GM12891 (cell line): ENCODE results near the gene WDR91.

Experiments
- DNase-seq: peaks from one replicate; pipeline ENCODE4 v3.0.0; 2011; ENCODE audit warnings: low spot score; ENCODE audit not compliant: insufficient read length
- FAIRE-seq: peaks from 2 replicates; lab custom pipeline; 2011; peaks lifted over from hg19 to GRCh38; lab: Jason Lieb, UNC
- PAX5 ChIP-seq: IDR thresholded peaks from 2 replicates; pipeline ENCODE4 v1.6.1; 2011; ENCODE audit warnings: low read length, moderate library complexity, mild to moderate bottlenecking; ENCODE audit not compliant: insufficient read depth, severe bottlenecking
- POLR2A ChIP-seq: IDR thresholded peaks from 2 replicates; pipeline ENCODE4 v1.6.1; 2011; ENCODE audit warnings: low read depth, low read length, control low read depth
- POLR2AphosphoS5 ChIP-seq: IDR thresholded peaks from 2 replicates; pipeline ENCODE4 v1.6.1; 2011; ENCODE audit warnings: low read depth, low read length, control low read depth
- POU2F2 ChIP-seq: IDR thresholded peaks from 2 replicates; pipeline ENCODE4 v1.6.1; 2011; ENCODE audit warnings: low read depth, mild to moderate bottlenecking, control low read depth, low read length, moderate library complexity
- SPI1 ChIP-seq: IDR thresholded peaks from 2 replicates; pipeline ENCODE4 v1.6.1; 2011; ENCODE audit warnings: low read depth, low read length, control low read depth
- TAF1 ChIP-seq: IDR thresholded peaks from 2 replicates; pipeline ENCODE4 v1.6.1; 2011; ENCODE audit warnings: low read depth, low read length, control low read depth

The WDR91 gene

DNA sequence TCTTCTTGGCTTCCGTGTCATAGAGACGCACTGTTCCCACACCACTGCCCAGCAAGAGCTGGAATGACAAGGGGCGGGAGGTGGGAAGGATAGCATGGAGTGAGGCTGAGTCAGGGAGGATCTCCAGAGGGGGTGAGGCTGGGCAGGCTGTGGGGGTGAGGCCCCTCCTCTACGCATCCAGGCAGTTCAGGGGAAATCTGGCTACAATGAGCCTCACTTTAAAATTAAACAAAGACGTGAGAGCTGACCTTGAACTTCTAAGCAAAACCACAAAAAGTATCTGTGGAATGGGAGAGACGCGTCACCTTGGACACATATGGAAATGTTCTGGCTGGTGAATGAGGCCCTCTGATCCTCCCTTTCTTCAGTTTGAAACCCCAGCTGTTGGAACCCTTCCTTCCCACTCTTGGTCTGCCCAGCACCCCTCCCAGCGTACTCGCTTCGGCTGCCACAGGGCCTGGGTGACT, 17.7 kb downstream of the WDR91 start:
- TF ChIP-seq POU2F2 (no peak), PAX5 (no peak), POLR2AphosphoS5 (no peak), SPI1 (no peak), TAF1 (no peak), POLR2A (no peak)
- no peak for DNase-seq
- FAIRE-seq = no peak

- no peak for TF ChIP-seq POU2F2
- DNase-seq (no peak), FAIRE-seq (no peak)
Measured at GRCh38 chr7:135192914-135193536, 18.3 kb downstream of the WDR91 start.

GRCh38 chr7:135190703-135191102, 20.6 kb downstream of the WDR91 start:
- TF ChIP-seq PAX5 (no peak), POLR2AphosphoS5 (no peak), POU2F2 (no peak), TAF1 (no peak), POLR2A (no peak), SPI1 (no peak)
- DNase-seq (no peak), FAIRE-seq (no peak)

DNA sequence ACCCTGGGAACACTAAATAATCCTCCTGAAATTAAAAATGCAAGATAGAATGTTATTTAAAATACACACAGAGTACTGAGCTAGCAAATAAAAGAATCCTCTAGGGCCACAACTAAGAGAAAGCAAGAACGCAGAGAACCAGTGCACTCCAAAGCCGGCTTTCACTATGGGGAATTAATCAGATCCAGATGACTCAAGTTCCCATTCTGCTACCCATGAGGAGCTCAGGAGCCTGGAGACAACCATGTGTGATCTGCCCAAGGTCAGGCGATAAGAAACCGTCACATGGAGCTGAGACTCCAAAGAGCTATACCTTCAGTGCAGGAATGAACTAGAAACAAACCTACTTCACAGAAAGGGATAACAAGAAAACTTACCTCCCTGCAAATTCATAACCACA, 21.4 kb downstream of the WDR91 start:
- no peak for DNase-seq
- no peak for FAIRE-seq
- TF ChIP-seq POU2F2 = no peak
- no peak for TF ChIP-seq SPI1
- no peak for TF ChIP-seq PAX5
- TF ChIP-seq POLR2AphosphoS5 = no peak
- no peak for TF ChIP-seq TAF1
- TF ChIP-seq POLR2A = no peak

DNA sequence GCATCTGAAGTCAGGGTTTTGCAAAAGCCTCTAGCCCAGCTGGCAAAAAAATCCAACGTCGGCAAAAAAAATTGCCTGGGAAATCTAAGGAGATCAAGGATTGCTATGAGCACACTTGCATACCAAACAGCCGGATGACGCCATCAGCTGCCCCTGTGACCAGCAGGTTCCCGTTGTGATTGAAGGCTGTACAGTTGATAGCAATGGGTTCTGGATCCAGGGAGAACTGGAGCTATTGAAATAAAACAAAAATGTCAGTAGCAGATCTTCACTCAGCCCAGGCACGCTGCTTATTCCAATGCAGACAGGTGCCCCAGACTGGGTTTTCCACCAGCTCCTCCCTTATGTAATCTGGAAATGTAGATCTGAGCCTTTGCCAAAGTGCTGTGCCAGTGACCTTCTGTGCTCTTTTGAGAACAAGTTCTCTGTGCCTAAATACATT, 22.1 kb downstream of the WDR91 start:
- FAIRE-seq = no peak
- TF ChIP-seq PAX5 (no peak), TAF1 (no peak), POLR2AphosphoS5 (no peak), POU2F2 (no peak), POLR2A (no peak), SPI1 (no peak)
- DNase-seq = no peak

DNA sequence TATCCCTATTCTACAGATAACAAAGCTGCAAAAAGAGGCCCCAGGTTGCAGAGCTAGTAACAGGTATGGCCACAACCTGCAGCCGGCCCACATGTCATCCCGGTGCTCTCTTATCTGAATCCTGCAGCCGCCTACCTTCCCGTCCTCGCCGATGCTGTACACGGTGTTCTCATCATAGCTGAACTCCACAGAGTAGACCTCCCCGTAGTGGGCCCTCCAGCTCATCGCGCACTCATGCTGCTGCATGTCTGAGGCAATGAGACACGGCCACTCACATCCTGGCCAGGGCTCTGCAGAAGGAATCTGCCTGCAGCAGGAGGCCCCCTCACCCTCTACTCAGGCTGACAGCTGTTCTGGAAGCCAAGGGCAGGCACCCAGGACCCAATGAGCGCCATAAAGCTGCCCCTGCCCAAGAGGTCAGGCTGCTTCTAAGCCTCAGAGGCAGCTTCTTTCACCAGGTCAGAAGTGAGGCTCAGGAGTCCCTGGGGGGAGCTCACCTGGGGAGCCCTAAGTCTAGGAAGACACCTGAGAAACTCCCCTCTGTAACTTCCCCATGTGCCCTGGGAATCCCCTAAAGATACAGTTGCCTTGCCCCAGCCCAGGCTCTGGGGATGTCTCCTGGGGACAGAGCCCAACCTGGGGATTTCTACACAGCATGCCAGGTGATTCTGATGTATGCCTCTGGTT, 22.9 kb downstream of the WDR91 start:
- FAIRE-seq = no peak
- no peak for DNase-seq
- TF ChIP-seq PAX5 = no peak
- TF ChIP-seq SPI1 = no peak

DNA sequence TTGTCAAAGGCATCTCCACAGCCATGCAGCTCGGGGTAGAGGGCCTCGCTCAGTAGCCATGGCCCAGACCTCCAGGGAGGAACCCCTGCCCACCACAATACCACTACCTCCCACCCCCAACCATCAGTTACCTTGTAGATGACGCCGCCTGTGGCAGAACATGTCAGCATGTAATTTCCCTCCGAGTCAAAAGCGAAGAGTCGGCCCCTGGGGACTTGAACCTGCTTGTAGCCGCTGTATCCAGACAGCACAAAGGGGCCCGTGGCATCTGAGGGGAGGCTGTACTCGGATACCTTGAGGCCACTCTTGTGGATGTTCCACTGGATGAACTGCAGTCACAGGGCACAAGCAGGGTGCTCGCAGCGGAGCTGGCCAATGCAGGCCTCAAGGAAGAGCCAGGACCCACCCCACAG, 24.5 kb downstream of the WDR91 start:
- TF ChIP-seq SPI1 (peak; percentile 71), POLR2AphosphoS5 (peak; percentile 54; the same call in 1 of the 2 replicates), POLR2A (peak; percentile 80), TAF1 (peak; percentile 84), PAX5 (no peak), POU2F2 (peak; percentile 90)
- DNase-seq = peak; percentile 49
- peak; percentile 72 for FAIRE-seq

DNA sequence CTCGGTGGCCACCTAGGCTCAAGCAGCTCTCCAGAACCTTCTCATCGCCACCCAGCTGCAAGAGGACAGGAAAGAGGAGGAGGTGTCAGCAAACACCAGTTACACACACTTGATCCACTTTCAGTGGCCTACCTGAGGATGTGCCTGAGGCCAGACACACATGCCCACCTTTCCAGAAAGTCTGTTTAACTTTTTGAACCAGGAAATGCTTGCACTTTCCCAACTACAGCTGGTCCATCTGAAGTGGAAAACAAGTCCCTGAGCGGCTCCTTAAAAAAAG, 25.1 kb downstream of the WDR91 start:
- TF ChIP-seq POLR2AphosphoS5 (no peak), TAF1 (no peak), SPI1 (no peak), POLR2A (no peak), POU2F2 (no peak), PAX5 (no peak)
- DNase-seq (no peak), FAIRE-seq (peak; percentile 50)

GRCh38 chr7:135185471-135186260, 25.7 kb downstream of the WDR91 start:
- TF ChIP-seq POU2F2 = no peak
- TF ChIP-seq POLR2A = no peak
- TF ChIP-seq PAX5 = no peak
- no peak; the same call in 1 of the 2 replicates for TF ChIP-seq POLR2AphosphoS5
- TF ChIP-seq TAF1 = no peak
- TF ChIP-seq SPI1 = no peak
- no peak for DNase-seq
- FAIRE-seq = no peak
